Activated T-helper 1 cell treated with anti-CD3 and anti-CD28 coated beads, Interleukin-12 subunit alpha, Interleukin-12 subunit beta, Interleukin-2, Interleukin-4 antibody, amounts not matched to agents 30 ng/mL and 10 ng/mL and 1 ng/mL, durations not matched to agents 14 hours and 24 hours and 36 hours (primary cell): ENCODE results near the gene GFPT1. TPM values are rescaled to one million over a fixed set of nuclear protein-coding genes. Genes with fewer than 3 reads are reported as not detected.

ENCODE experiments used
- DNase-seq: peaks from one replicate; pipeline ENCODE4 v3.0.0; 2021; ENCODE audit warnings: low spot score
- H3K27ac Mint-ChIP-seq: one replicate; pipeline ENCODE4 v1.8.0; 2021; ENCODE audit warnings: mild to moderate bottlenecking, mixed read lengths
- H3K27me3 Mint-ChIP-seq: one replicate; pipeline ENCODE4 v1.8.0; 2022; ENCODE audit warnings: mild to moderate bottlenecking, moderate library complexity, mixed read lengths; ENCODE audit not compliant: insufficient read depth
- H3K36me3 Mint-ChIP-seq: one replicate; pipeline ENCODE4 v1.8.0; 2021; ENCODE audit warnings: low read depth, mixed read lengths
- H3K4me1 Mint-ChIP-seq: one replicate; pipeline ENCODE4 v1.8.0; 2021; ENCODE audit warnings: low read depth, mixed read lengths
- H3K4me3 Mint-ChIP-seq: one replicate; pipeline ENCODE4 v1.8.0; 2021; ENCODE audit warnings: mild to moderate bottlenecking, moderate library complexity, mixed read lengths
- H3K9me3 Mint-ChIP-seq: one replicate; pipeline ENCODE4 v1.8.0; 2021; ENCODE audit warnings: mixed read lengths
- intact Hi-C: fragments of 100-400 bp; cut with micrococcal nuclease; formaldehyde crosslinking; loops from one replicate; pipeline ENCODE4 v1.15.1; 2024
- total RNA-seq: library from RNA; stranded (reverse); gene quantifications from 2 replicates; pipeline ENCODE4 v1.2.3, GENCODE V29; 2022

GFPT1 gene
- total RNA-seq, 1 donor from 2014 or later, result 47.3 TPM

- no peak for DNase-seq
- Mint-ChIP-seq H3K27ac (no peak overlapping the region), H3K9me3 (no peaks in the 10 kb centered on the region), H3K4me1 (no peaks in the 10 kb centered on the region), H3K36me3 (no peaks in the 10 kb centered on the region), H3K27me3 (peaks cover 11% of the 10 kb centered on the region), H3K4me3 (no peak overlapping the region)
- intact Hi-C loops, result no loop called here
Observed at GRCh38 chr2:69291721-69292120, 95.3 kb downstream of the GFPT1 start.

GRCh38 chr2:69291004-69291650, 95.9 kb downstream of the GFPT1 start:
- no peaks in the 10 kb centered on the region for H3K36me3 Mint-ChIP-seq
- H3K4me1 Mint-ChIP-seq, result no peaks in the 10 kb centered on the region
- no peaks in the 10 kb centered on the region for H3K9me3 Mint-ChIP-seq
- H3K27ac Mint-ChIP-seq, result no peak overlapping the region
- DNase-seq, result no peak
- peaks cover 11% of the 10 kb centered on the region for H3K27me3 Mint-ChIP-seq
- H3K4me3 Mint-ChIP-seq, result no peak overlapping the region
- intact Hi-C loops, result no loop called here

GRCh38 chr2:69288429-69288828, 98.6 kb downstream of the GFPT1 start:
- intact Hi-C loops, result no loop called here
- no peak overlapping the region for H3K4me3 Mint-ChIP-seq
- DNase-seq, result no peak
- H3K4me1 Mint-ChIP-seq, result no peaks in the 10 kb centered on the region
- H3K36me3 Mint-ChIP-seq, result no peaks in the 10 kb centered on the region
- H3K9me3 Mint-ChIP-seq, result no peaks in the 10 kb centered on the region
- H3K27ac Mint-ChIP-seq, result no peak overlapping the region
- H3K27me3 Mint-ChIP-seq, result peaks cover 7% of the 10 kb centered on the region

GRCh38 chr2:69287544-69287943, 99.5 kb downstream of the GFPT1 start:
- intact Hi-C loops, result no loop called here
- DNase-seq, result no peak
- Mint-ChIP-seq H3K27ac (no peak overlapping the region), H3K36me3 (no peaks in the 10 kb centered on the region), H3K4me3 (no peak overlapping the region), H3K4me1 (no peaks in the 10 kb centered on the region), H3K9me3 (no peaks in the 10 kb centered on the region), H3K27me3 (peaks cover 7% of the 10 kb centered on the region)

- no peaks in the 10 kb centered on the region for H3K36me3 Mint-ChIP-seq
- intact Hi-C loops, result no loop called here
Observed at GRCh38 chr2:69285379-69285894, 101.6 kb downstream of the GFPT1 start.

GRCh38 chr2:69280796-69281412, 106.1 kb downstream of the GFPT1 start:
- Mint-ChIP-seq H3K4me3 (no peak overlapping the region), H3K27ac (no peak overlapping the region), H3K36me3 (no peaks in the 10 kb centered on the region), H3K27me3 (peaks cover 6% of the 10 kb centered on the region), H3K9me3 (no peaks in the 10 kb centered on the region), H3K4me1 (no peaks in the 10 kb centered on the region)
- intact Hi-C loops, result no loop called here
- DNase-seq, result no peak

More at GRCh38 chr2:69285379-69285894, 101.6 kb downstream of the GFPT1 start:
- Mint-ChIP-seq H3K27me3 (peaks cover 11% of the 10 kb centered on the region), H3K4me1 (no peaks in the 10 kb centered on the region), H3K9me3 (no peaks in the 10 kb centered on the region), H3K27ac (no peak overlapping the region), H3K4me3 (no peak overlapping the region)
- no peak for DNase-seq

GRCh38 chr2:69279931-69280681, 106.9 kb downstream of the GFPT1 start:
- no peak for DNase-seq
- H3K9me3 Mint-ChIP-seq, result no peaks in the 10 kb centered on the region
- no peaks in the 10 kb centered on the region for H3K4me1 Mint-ChIP-seq
- H3K36me3 Mint-ChIP-seq, result no peaks in the 10 kb centered on the region
- no peak overlapping the region for H3K4me3 Mint-ChIP-seq
- peaks cover 6% of the 10 kb centered on the region for H3K27me3 Mint-ChIP-seq
- intact Hi-C loops, result no loop called here
- no peak overlapping the region for H3K27ac Mint-ChIP-seq

- no peaks in the 10 kb centered on the region for H3K9me3 Mint-ChIP-seq
- no peak overlapping the region for H3K27ac Mint-ChIP-seq
Observed at GRCh38 chr2:69279211-69279610, 107.8 kb downstream of the GFPT1 start.

GRCh38 chr2:69278366-69278765, 108.7 kb downstream of the GFPT1 start:
- Mint-ChIP-seq H3K27ac (no peak overlapping the region), H3K9me3 (no peaks in the 10 kb centered on the region), H3K27me3 (peaks cover 8% of the 10 kb centered on the region), H3K4me1 (no peaks in the 10 kb centered on the region), H3K36me3 (no peaks in the 10 kb centered on the region), H3K4me3 (no peak overlapping the region)
- intact Hi-C loops, result no loop called here
- no peak for DNase-seq

More at GRCh38 chr2:69279211-69279610, 107.8 kb downstream of the GFPT1 start:
- Mint-ChIP-seq H3K4me3 (no peak overlapping the region), H3K4me1 (no peaks in the 10 kb centered on the region), H3K27me3 (peaks cover 6% of the 10 kb centered on the region), H3K36me3 (no peaks in the 10 kb centered on the region)
- no peak for DNase-seq
- intact Hi-C loops, result no loop called here

- intact Hi-C loops, result no loop called here
- H3K4me3 Mint-ChIP-seq, result no peak overlapping the region
Observed at GRCh38 chr2:69275490-69275889, 111.5 kb downstream of the GFPT1 start.

GRCh38 chr2:69272803-69273471, 114.1 kb downstream of the GFPT1 start:
- H3K4me1 Mint-ChIP-seq, result no peaks in the 10 kb centered on the region
- DNase-seq, result no peak
- H3K36me3 Mint-ChIP-seq, result no peaks in the 10 kb centered on the region
- intact Hi-C loops, result no loop called here
- no peak overlapping the region for H3K4me3 Mint-ChIP-seq
- H3K9me3 Mint-ChIP-seq, result no peaks in the 10 kb centered on the region
- H3K27ac Mint-ChIP-seq, result no peak overlapping the region
- peaks cover 14% of the 10 kb centered on the region for H3K27me3 Mint-ChIP-seq

More at GRCh38 chr2:69275490-69275889, 111.5 kb downstream of the GFPT1 start:
- no peak for DNase-seq
- H3K27ac Mint-ChIP-seq, result no peak overlapping the region
- peaks cover 11% of the 10 kb centered on the region for H3K27me3 Mint-ChIP-seq
- no peaks in the 10 kb centered on the region for H3K36me3 Mint-ChIP-seq
- H3K4me1 Mint-ChIP-seq, result no peaks in the 10 kb centered on the region
- no peaks in the 10 kb centered on the region for H3K9me3 Mint-ChIP-seq

GRCh38 chr2:69271831-69272257, 115.2 kb downstream of the GFPT1 start:
- no peak for DNase-seq
- intact Hi-C loops, result no loop called here
- peaks cover 14% of the 10 kb centered on the region for H3K27me3 Mint-ChIP-seq
- H3K4me1 Mint-ChIP-seq, result no peaks in the 10 kb centered on the region
- H3K9me3 Mint-ChIP-seq, result no peaks in the 10 kb centered on the region
- no peaks in the 10 kb centered on the region for H3K36me3 Mint-ChIP-seq
- no peak overlapping the region for H3K27ac Mint-ChIP-seq
- no peak overlapping the region for H3K4me3 Mint-ChIP-seq
